ENCODE data around the gene PYCR2. TPM values are rescaled to one million over a fixed set of nuclear protein-coding genes. Genes with fewer than 3 reads are reported as not detected.

The PYCR2 gene
- total RNA-seq, 1 donor, result 34.3 TPM

GRCh38 chr1:225917536-225917935, 6.5 kb downstream of the PYCR2 start:
- TF ChIP-seq CTCF (IDR thresholded peaks at IDR 0.05; ENCODE audit: insufficient read depth, low read length), result no peak
- no peak for DNase-seq (ENCODE audit: low read depth)
- H3K4me3 ChIP-seq (ENCODE audit: low read depth, low read length), result no peak overlapping the region

DNA sequence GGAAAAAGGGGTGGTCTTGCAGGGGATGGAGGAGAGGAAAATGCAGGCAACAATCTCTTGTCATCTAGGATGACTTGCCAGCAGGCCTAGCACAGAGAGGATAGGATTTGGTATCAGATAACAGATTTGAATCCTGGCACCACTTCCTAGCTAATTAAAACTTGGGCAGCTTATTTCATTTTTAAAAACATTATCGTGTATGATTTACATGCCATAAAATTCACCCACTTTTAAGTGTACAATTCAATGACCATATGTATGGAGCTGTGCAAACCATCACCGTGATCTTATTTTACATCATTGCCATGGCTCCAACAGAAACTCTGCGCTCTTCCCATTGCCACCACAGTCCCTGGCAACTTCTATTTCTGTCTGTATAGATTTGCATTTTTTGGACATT, 6.9 kb downstream of the PYCR2 start:
- DNase-seq (ENCODE audit: low read depth), result no peak
- no peak for TF ChIP-seq CTCF (IDR thresholded peaks at IDR 0.05; ENCODE audit: insufficient read depth, low read length)

DNA sequence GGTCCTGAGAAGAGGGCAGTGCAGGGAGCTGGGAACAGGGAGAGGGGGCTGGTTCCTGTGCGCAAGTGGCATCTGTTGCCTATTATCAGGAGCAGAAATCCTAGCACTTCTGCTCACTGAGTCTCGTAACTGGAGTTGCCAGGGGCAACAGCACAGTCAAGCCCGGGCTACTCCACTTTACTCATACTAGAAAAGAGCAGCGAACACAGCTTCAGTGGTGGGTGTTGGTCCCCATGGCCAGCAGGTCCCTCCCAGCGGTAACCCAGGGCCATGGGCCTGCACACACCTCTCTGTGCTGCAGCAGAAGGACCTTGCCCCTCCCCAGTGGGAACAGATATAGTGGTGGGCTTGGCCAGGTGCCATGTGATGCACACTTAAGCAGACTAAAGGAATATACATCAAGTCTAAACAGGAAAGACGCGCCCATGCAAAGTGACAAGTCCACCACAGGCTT, 8.5 kb downstream of the PYCR2 start:
- DNase-seq (ENCODE audit: low read depth), result no peak
- no peak for TF ChIP-seq CTCF (IDR thresholded peaks at IDR 0.05; ENCODE audit: insufficient read depth, low read length)
- no peak overlapping the region for H3K4me3 ChIP-seq (ENCODE audit: low read depth, low read length)

More for the DNA sequence above, 6.9 kb downstream of the PYCR2 start:
- no peak overlapping the region for H3K4me3 ChIP-seq (ENCODE audit: low read depth, low read length)

- DNase-seq (ENCODE audit: low read depth), result no peak
- no peak for TF ChIP-seq CTCF (IDR thresholded peaks at IDR 0.05; ENCODE audit: insufficient read depth, low read length)
- no peak overlapping the region for H3K4me3 ChIP-seq (ENCODE audit: low read depth, low read length)
Observed at GRCh38 chr1:225914947-225915346, 9.1 kb downstream of the PYCR2 start.

- no peak for DNase-seq (ENCODE audit: low read depth)
- H3K4me3 ChIP-seq (ENCODE audit: low read depth, low read length), result no peak overlapping the region
- no peak for TF ChIP-seq CTCF (IDR thresholded peaks at IDR 0.05; ENCODE audit: insufficient read depth, low read length)
Observed at GRCh38 chr1:225914391-225914790, 9.7 kb downstream of the PYCR2 start.

GRCh38 chr1:225911191-225912130, 12.6 kb downstream of the PYCR2 start:
- no peak overlapping the region for H3K4me3 ChIP-seq (ENCODE audit: low read depth, low read length)
- peak; percentile 63 for TF ChIP-seq CTCF (IDR thresholded peaks at IDR 0.05; ENCODE audit: insufficient read depth, low read length)
- DNase-seq (ENCODE audit: low read depth), result peak; percentile 49

All from fibroblast of the aortic adventitia (primary cell).